ENCODE measurements around the gene PXDN. TPM values are rescaled to one million over a fixed set of nuclear protein-coding genes. Genes with fewer than 3 reads are reported as not detected.

The PXDN gene
- total and polyA plus RNA-seq, 9 of the 15 experiments (the other 6 are each of a cell fraction or from before 2014, with no cell fraction given), result 0.49 TPM; not detected in 8

GRCh38 chr2:1686784-1687105 lies 57.6 kb downstream of the PXDN start:
- intact Hi-C loops (cut with micrococcal nuclease), result no loop called here
- ATAC-seq (no peak), DNase-seq (ENCODE audit: extremely low read depth in 1 of 4, low spot score in 3 of 4) (no peak), FAIRE-seq (no peak)
- Histone ChIP-seq H3K4me3 (no peak overlapping the region), H4K20me1 (replicated peaks; ENCODE audit: control insufficient read depth, insufficient read depth, low read length) (no peaks in the 10 kb centered on the region), H3K9ac (ENCODE audit: insufficient read depth in 1 of 2, low read depth in 2 of 2, low read length in 2 of 2) (no peak overlapping the region), H2AFZ (ENCODE audit: low read depth, low read length) (no peak overlapping the region), H3K9me3 (replicated peaks; ENCODE audit: control insufficient read depth, insufficient read depth, low read depth, low read length) (no peaks in the 10 kb centered on the region), H3K27me3 (ENCODE audit: control insufficient read depth in 2 of 2, insufficient read depth in 2 of 2, low read length in 2 of 2) (peaks cover 2 to 41% of the 10 kb centered on the region in 2 experiments; a peak in 3 of 5 replicates), H3K27ac (ENCODE audit: extremely low read depth, low read depth, low read length) (no peak overlapping the region), H3K9me1 (ENCODE audit: control insufficient read depth, insufficient read depth, low read length) (no peaks in the 10 kb centered on the region), H3K36me3 (ENCODE audit: control insufficient read depth, insufficient read depth, low read length) (no peaks in the 10 kb centered on the region), H3K4me1 (replicated peaks in 1 of 2; ENCODE audit: control insufficient read depth in 2 of 2, insufficient read depth in 2 of 2, low read length in 2 of 2) (no peaks in the 10 kb centered on the region), H3K4me2 (ENCODE audit: insufficient read depth, low read length) (no peak overlapping the region), H3K79me2 (ENCODE audit: control insufficient read depth, insufficient read depth, low read length) (no peaks in the 10 kb centered on the region)
- no TSS peak for BruUV-seq (replicated peaks)
- CTCF ChIA-PET (ENCODE audit: low intra/inter-chr PET ratio), result no interaction called here
- POLR2A ChIA-PET, result no interaction called here
- in situ Hi-C loops (cut with MboI), result no loop called here
- 1% methylated on average over 14 of the region's 14 CpGs for WGBS (ENCODE audit: insufficient coverage, low coverage, missing lambda C conversion rate)
- no peak for TF ChIP-seq KDM1A (IDR thresholded peaks at IDR 0.05)
- no peak for TF ChIP-seq ZNF449 (CRISPR knock-in tag; IDR thresholded peaks at IDR 0.05)
- TF ChIP-seq RBM34 (IDR thresholded peaks at IDR 0.05; ENCODE audit: borderline replicate concordance, insufficient read depth, low read length), result no peak
- no peak for TF ChIP-seq NEUROD1 (IDR thresholded peaks at IDR 0.05; ENCODE audit: borderline replicate concordance, low read depth, low read length, partially characterized antibody)
- TF ChIP-seq ZNF740 (CRISPR knock-in tag; IDR thresholded peaks at IDR 0.05), result no peak
- no peak for TF ChIP-seq ZNF740 (tag; IDR thresholded peaks at IDR 0.05)
- TF ChIP-seq CC2D1A (IDR thresholded peaks at IDR 0.05), result no peak
- no peak for TF ChIP-seq MGA (IDR thresholded peaks at IDR 0.05)
- TF ChIP-seq BACH1 (tag; IDR thresholded peaks at IDR 0.05), result no peak
- TF ChIP-seq U2AF2 (optimal IDR thresholded peaks at IDR 0.05; ENCODE audit: low read depth, low read length), result no peak

Measured in K562 (cell line).